NOMO-1 treated with DMSO at 0.1 percent for 48 hours (cell line): Measurements from ENCODE around the gene STKLD1.
A peak's percentile ranks its signal among the peaks of the same experiment; 100 is the strongest.

ENCODE experiments used
- DNase-seq: peaks from one replicate; lab custom pipeline; 2025; ENCODE audit not compliant: unreplicated experiment; lab: John Stamatoyannopoulos, UW

The STKLD1 gene

DNA sequence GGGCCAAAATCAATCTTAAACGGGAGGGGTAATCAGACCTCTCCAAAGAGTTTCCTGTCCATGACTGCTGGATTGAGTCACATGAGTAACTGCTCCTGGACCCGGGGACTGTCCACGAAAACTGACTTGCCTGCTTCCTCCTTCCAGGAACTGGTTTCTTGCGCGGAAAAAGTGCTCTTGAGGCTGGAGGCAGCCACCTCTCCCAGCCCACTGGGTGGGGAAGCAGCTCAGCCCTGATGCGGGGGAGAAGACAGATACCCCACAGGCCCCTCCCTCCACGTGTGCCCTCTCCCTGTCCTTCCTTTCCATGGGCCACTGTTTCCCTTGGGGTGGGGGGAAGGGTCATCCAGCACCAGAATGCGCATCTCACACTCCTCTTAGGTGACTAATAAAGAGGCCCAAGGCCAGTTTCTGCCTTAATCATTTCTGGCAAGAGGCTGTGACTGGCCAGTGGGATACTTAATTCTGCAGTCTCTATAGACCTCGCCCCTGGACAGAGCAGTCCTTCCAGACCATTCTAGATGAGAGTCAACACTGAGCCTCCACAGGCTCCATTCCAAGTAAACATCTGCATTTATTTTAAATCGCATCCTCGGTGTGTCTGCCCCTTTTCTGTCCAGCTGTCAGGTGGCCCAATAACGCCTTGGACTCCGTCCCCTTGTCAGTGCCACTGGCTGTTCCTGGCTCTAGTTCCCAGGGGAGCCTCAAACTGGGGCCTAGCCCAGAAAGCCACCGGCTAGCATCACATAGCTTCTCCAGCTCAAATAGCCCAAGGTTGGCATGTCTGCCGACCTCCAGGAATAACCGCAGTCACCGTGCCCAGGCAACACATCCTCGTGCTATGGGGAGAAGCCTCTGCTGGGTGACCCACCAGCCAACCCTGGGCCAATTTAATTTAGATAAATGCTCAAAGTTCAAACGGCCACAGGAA lies 29.6 kb downstream of the STKLD1 start:
- DNase-seq: no peak

- DNase-seq: peak; percentile 56
Measured at GRCh38 chr9:133406480-133407307, 30.5 kb downstream of the STKLD1 start.

DNA sequence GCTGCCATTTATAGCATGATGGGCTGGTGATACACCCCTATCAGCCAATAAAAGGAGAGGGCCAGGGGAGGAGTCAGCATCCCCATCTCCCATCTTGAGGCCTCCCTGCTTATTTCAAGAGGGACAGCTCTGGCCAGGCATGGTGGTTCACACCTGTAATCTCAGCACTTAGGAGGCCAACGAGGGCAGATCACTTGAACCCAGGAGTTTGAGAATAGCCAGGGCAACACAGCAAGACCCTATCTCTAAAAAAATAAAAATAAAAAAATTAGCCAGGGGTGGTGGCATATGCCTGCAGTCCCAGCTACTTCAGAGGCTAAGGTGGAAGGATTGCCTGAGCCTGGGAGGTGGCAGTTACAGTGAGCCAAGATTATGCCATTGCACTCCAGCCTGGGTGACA lies 31.9 kb downstream of the STKLD1 start:
- no peak for DNase-seq

GRCh38 chr9:133415170-133415569 lies 39.0 kb downstream of the STKLD1 start:
- no peak for DNase-seq

DNA sequence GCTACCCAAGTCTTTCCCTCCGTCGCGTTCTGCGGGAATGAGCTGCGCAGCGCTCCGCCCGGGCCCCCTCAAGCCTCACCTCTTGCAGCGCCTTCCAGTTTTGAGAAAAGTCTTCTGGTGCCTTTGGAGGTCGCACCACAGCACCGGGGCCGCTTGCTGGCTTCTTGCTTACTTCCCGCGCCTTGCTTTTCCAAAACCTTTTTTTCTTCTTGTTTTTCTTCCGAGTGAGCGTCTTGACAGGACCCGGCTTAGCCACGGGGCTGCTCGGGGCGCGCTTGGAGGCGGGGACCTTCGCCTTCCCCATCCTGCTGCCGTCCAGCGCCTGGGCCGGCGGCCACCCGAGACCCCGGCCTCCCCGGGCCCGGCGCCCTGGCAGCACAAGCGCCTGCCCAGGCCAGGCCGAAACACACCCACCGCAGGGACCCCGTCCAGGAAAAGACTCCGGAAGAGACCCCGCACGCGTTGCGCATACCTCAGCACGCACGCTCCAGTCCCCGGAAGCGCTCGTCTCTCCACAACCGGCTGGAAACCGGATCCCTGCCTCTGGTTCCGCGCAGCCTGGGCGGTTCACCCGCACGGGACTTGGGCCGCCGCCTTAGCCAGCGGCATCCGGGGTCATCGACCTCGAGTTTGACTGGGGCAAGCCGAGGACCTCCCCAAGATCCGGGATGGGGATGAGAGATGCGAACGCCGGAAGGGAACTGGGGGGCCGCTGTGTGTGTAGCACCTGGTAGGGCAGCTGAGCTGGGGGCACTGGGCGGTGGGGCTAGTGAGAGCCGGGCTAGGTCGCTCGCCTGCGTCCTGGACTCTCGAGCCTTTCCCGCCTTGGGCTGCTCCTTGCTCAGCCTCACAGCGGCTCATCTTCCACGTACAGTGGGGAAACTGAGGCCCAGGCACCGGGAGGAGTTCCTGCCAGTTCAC lies 41.6 kb downstream of the STKLD1 start, which contains the start of gene REXO4:
TSS of gene REXO4 (minus strand) at position 470 of the 921 bp plus-strand sequence. CDS start at position 304, 166 bp downstream.
- peak; percentile 83 for DNase-seq

DNA sequence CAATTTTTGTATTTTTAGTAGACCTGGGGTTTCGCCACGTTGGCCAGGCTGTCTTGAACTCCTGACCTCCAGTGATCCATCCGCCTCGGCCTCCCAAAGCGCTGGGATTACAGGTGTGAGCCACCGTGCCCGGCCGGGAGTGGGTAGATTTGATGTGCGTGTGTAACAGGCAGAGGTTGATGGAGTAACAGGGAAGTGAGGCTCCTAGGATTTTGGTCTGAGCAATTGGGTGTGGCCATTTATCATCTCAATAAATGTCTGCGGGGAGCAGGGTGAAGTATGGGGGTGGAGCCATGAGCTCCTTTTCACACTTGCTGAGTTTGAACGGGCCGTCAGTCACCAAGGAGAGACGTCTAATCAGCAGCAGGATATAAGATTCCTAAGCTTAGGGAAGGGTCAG lies 42.8 kb downstream of the STKLD1 start:
- no peak for DNase-seq

DNA sequence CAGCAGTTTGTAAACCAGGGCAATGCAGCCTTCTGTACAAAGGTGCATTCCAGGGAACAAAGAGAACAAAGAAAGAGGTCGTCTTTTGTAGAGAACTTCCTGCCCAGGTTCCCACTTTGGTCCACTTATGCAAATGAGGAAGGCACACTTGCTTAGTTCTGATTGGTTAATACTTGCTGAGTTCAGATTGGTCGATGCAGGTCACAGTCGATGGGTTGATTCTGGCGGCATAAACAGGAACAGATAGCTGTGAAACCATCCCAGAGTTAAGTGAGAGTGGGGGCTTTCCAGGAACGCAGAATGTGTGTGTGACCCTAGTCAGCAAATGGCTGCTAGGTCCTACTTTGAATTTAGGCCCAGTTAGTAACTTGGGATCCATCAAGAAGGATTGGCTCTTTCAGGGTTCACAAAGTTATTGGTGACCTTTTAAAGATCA lies 44.2 kb downstream of the STKLD1 start:
- no peak for DNase-seq

GRCh38 chr9:133421615-133422542 lies 45.7 kb downstream of the STKLD1 start, which contains the start of gene ADAMTS13:
Gene ADAMTS13 (plus strand): TSS chr9:133422367. CDS start chr9:133422444, 77 bp downstream.
- no peak for DNase-seq

- no peak for DNase-seq
Measured at GRCh38 chr9:133423216-133423615, 47.0 kb downstream of the STKLD1 start.

DNA sequence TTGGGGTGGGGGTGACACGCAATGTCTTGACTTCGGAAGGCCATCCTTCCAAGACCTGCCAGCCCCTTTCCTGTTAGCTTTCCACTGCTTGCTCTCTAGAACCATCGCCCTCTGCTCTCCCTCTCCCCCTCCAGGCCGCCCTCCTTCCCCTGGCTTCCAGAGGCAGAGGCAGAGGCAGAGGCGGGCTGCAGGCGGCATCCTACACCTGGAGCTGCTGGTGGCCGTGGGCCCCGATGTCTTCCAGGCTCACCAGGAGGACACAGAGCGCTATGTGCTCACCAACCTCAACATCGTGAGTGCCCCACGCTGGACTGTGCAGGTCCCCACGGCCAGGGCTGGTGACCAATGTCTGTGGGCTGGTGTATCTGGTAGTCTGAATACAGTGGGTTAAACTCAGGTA lies 48.0 kb downstream of the STKLD1 start:
- DNase-seq: no peak

- DNase-seq: no peak
Measured at GRCh38 chr9:133425049-133425632, 49.0 kb downstream of the STKLD1 start.

GRCh38 chr9:133426011-133426410 lies 49.8 kb downstream of the STKLD1 start:
- no peak for DNase-seq

DNA sequence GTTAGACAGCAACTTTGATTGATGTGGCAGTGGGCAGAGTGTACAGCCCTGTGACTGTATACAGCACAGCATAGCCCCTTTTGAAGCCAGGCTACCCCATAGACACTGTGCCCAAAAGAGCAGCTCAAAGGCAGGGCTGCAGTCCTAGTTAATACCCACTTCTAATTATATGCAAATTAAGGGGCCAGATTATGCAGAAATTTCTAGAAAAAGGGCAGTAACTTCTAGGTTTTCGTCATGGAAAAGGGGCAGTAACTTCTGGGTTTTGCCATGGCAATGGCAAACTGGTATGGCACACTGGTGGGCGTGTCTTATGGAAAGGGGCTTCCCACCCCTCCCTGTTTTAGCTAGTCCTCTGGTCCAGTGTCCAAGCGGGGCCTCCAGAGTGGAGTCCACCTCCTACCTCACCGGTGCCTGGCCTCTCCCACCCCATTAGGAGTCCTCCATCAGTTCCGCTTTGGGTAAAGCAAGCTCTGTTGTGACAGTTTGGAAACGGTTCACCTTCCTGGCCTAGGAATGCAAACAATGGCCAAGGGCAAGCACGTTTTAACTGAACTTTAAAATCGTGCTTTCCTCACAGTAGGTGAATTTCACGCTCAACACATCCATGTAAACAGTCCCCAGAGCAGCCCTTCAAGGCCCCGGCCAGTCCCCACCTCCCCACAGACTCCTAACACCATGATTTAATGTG lies 51.6 kb downstream of the STKLD1 start:
- DNase-seq: no peak

- no peak for DNase-seq
Measured at GRCh38 chr9:133428617-133429101, 52.5 kb downstream of the STKLD1 start.

- DNase-seq: no peak
Measured at GRCh38 chr9:133429214-133429613, 53.0 kb downstream of the STKLD1 start.

GRCh38 chr9:133429641-133430161 lies 53.5 kb downstream of the STKLD1 start:
- DNase-seq: no peak

DNA sequence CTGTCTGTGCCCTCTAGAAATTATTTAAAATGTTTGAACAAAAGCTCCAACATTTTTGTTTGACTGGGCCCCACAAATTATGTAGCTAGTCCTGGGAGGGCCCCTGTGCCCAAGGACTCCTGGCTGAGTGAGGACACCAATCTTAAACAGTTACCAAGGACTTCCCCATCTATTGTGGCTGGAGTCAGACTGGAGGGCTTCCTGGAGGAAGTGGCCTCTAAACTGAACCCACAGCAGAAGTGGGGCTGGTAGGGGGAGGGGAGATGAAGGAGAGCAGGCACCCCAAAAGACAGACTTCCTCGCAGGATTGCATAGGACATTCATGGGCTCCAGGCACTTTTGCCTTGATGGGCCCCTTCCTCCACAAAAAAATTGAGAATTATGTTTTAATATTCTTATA lies 54.1 kb downstream of the STKLD1 start:
- no peak for DNase-seq

- DNase-seq: no peak
Measured at GRCh38 chr9:133433351-133433843, 57.2 kb downstream of the STKLD1 start.
